Ishikawa (cell line): ENCODE data around the gene LRRTM4.
A peak's percentile ranks its signal among the peaks of the same experiment; 100 is the strongest.

ENCODE experiments used
- CEBPB ChIP-seq: IDR thresholded peaks from 2 replicates; pipeline ENCODE4 v1.6.1; 2012
- CREB1 ChIP-seq: IDR thresholded peaks from 2 replicates; pipeline ENCODE4 v1.6.1; 2012; ENCODE audit warnings: low read depth
- EGR1 ChIP-seq: IDR thresholded peaks from 2 replicates; pipeline ENCODE4 v1.6.1; 2012
- FOXM1 ChIP-seq: IDR thresholded peaks from 2 replicates; pipeline ENCODE4 v1.6.1; 2012; ENCODE audit warnings: low read depth, borderline replicate concordance
- MAX ChIP-seq: IDR thresholded peaks from 2 replicates; pipeline ENCODE4 v1.6.1; 2012
- NFIC ChIP-seq: IDR thresholded peaks from 2 replicates; pipeline ENCODE4 v1.6.1; 2012
- REST ChIP-seq: IDR thresholded peaks from 2 replicates; pipeline ENCODE4 v1.6.1; 2012; ENCODE audit warnings: low read depth, mild to moderate bottlenecking
- TAF1 ChIP-seq: IDR thresholded peaks from 2 replicates; pipeline ENCODE4 v1.6.1; 2012; ENCODE audit warnings: low read depth, mild to moderate bottlenecking
- TCF12 ChIP-seq: IDR thresholded peaks from 2 replicates; pipeline ENCODE4 v1.6.1; 2012; ENCODE audit warnings: low read depth
- TEAD4 ChIP-seq: IDR thresholded peaks from 2 replicates; pipeline ENCODE4 v1.6.1; 2012
- USF1 ChIP-seq: IDR thresholded peaks from 2 replicates; pipeline ENCODE4 v1.6.1; 2012
- YY1 ChIP-seq: IDR thresholded peaks from 2 replicates; pipeline ENCODE4 v1.6.1; 2012; ENCODE audit warnings: low read depth
- ZBTB7A ChIP-seq: IDR thresholded peaks from 2 replicates; pipeline ENCODE4 v1.6.1; 2012; ENCODE audit warnings: low read depth

LRRTM4 gene

GRCh38 chr2:76977846-76978727, 544.1 kb downstream of the LRRTM4 start:
- TF ChIP-seq REST (no peak), NFIC (no peak), TCF12 (no peak), MAX (no peak), CEBPB (no peak), FOXM1 (no peak), ZBTB7A (no peak)

- TF ChIP-seq TEAD4 (no peak), REST (no peak), YY1 (no peak), TAF1 (no peak)
These were observed 546.4 kb downstream of the LRRTM4 start for GRCh38 chr2:76975752-76976151.

- no peak for TF ChIP-seq MAX
- no peak for TF ChIP-seq ZBTB7A
- no peak for TF ChIP-seq CEBPB
- no peak for TF ChIP-seq TCF12
- no peak for TF ChIP-seq EGR1
- TF ChIP-seq CREB1 = no peak
- TF ChIP-seq NFIC = no peak
- TF ChIP-seq FOXM1 = no peak
- no peak for TF ChIP-seq TAF1
- no peak for TF ChIP-seq TEAD4
- no peak for TF ChIP-seq REST
- no peak for TF ChIP-seq YY1
These were observed 548.6 kb downstream of the LRRTM4 start for GRCh38 chr2:76973610-76974009.

GRCh38 chr2:76965772-76966171, 556.4 kb downstream of the LRRTM4 start:
- TF ChIP-seq CEBPB = no peak
- no peak for TF ChIP-seq TCF12
- no peak for TF ChIP-seq YY1
- TF ChIP-seq TEAD4 = no peak
- no peak for TF ChIP-seq MAX
- no peak for TF ChIP-seq USF1
- no peak for TF ChIP-seq FOXM1
- no peak for TF ChIP-seq ZBTB7A

GRCh38 chr2:76958749-76959148, 563.4 kb downstream of the LRRTM4 start:
- TF ChIP-seq EGR1 (no peak), REST (peak; percentile 89)
